DMS153 (cell line): ENCODE data around the gene FGF12.
A peak's percentile ranks its signal among the peaks of the same experiment; 100 is the strongest.

Experiments
- DNase-seq: peaks from one replicate; lab custom pipeline; 2025; lab: John Stamatoyannopoulos, UW

The FGF12 gene

GRCh38 chr3:192186498-192186897, 540.8 kb downstream of the FGF12 start:
- no peak for DNase-seq

- no peak for DNase-seq
Measured at GRCh38 chr3:192186045-192186444, 541.3 kb downstream of the FGF12 start.

GRCh38 chr3:192183109-192183508, 544.2 kb downstream of the FGF12 start:
- no peak for DNase-seq

- DNase-seq = no peak
Measured at GRCh38 chr3:192181151-192181550, 546.2 kb downstream of the FGF12 start.

- DNase-seq = no peak
Measured at GRCh38 chr3:192177383-192177782, 550.0 kb downstream of the FGF12 start.

GRCh38 chr3:192174283-192174682, 553.1 kb downstream of the FGF12 start:
- DNase-seq = no peak

GRCh38 chr3:192171213-192171612, 556.1 kb downstream of the FGF12 start:
- no peak for DNase-seq

GRCh38 chr3:192170659-192171058, 556.7 kb downstream of the FGF12 start:
- DNase-seq = no peak

GRCh38 chr3:192170031-192170430, 557.3 kb downstream of the FGF12 start:
- no peak for DNase-seq

GRCh38 chr3:192169332-192169915, 557.9 kb downstream of the FGF12 start:
- no peak for DNase-seq

- DNase-seq = no peak
Measured at GRCh38 chr3:192168202-192168601, 559.1 kb downstream of the FGF12 start.

- no peak for DNase-seq
Measured at GRCh38 chr3:192165552-192165951, 561.8 kb downstream of the FGF12 start.

- no peak for DNase-seq
Measured at GRCh38 chr3:192161661-192162060, 565.7 kb downstream of the FGF12 start.

- peak; percentile 33 for DNase-seq
Measured at GRCh38 chr3:192156382-192156781, 571.0 kb downstream of the FGF12 start.

- DNase-seq = no peak
Measured at GRCh38 chr3:192155194-192155593, 572.1 kb downstream of the FGF12 start.

- no peak for DNase-seq
Measured at GRCh38 chr3:192133271-192133670, 594.1 kb downstream of the FGF12 start.

- DNase-seq = no peak
Measured at GRCh38 chr3:192130534-192131132, 596.7 kb downstream of the FGF12 start.

- DNase-seq = no peak
Measured at GRCh38 chr3:192129586-192129985, 597.8 kb downstream of the FGF12 start.

GRCh38 chr3:192128922-192129321, 598.4 kb downstream of the FGF12 start:
- no peak for DNase-seq

GRCh38 chr3:192128060-192128459, 599.3 kb downstream of the FGF12 start:
- no peak for DNase-seq

- DNase-seq = no peak
Measured at GRCh38 chr3:192122832-192123594, 604.3 kb downstream of the FGF12 start.

GRCh38 chr3:192121923-192122322, 605.4 kb downstream of the FGF12 start:
- peak; percentile 37 for DNase-seq

- DNase-seq = no peak
Measured at GRCh38 chr3:192108820-192109219, 618.5 kb downstream of the FGF12 start.
